Measurements from ENCODE around the gene TIGD3.

Gene TIGD3

DNA sequence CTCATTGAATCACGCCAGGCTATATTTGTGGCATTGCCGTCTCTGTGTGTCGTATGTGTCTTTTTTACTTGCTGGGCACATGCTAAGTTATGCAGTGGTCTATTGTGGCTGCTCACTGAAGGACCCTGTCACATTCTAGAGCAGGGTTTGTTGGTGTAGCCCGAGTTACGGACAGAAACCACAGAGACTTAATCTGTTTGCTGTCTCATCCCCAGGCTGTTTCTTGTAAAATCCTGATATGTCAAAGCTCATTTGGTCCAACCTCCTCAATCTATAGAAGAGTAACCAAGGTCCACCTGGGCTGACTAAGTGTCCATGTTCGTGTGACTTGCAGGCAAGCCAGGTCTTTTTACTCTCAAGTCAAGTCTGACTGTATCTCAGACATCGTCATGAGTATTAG, 15.9 kb upstream of the TIGD3 start:
- TF ChIP-seq POLR2AphosphoS5 (IDR thresholded peaks at IDR 0.05; ENCODE audit: low read depth, low read length) (no peak), TAF1 (IDR thresholded peaks at IDR 0.05; ENCODE audit: borderline replicate concordance, insufficient read depth, low read length) (no peak), FOXP2 (optimal IDR thresholded peaks at IDR 0.05; ENCODE audit: borderline replicate concordance, extremely low read depth, extremely low read length, insufficient read depth) (no peak), REST (IDR thresholded peaks at IDR 0.05; ENCODE audit: insufficient read depth in 1 of 2, low read depth in 2 of 2, low read length in 2 of 2) (no peak), SIN3A (IDR thresholded peaks at IDR 0.05; ENCODE audit: borderline replicate concordance, insufficient read depth, low read length) (no peak)

GRCh38 chr11:65340226-65340625, 14.3 kb upstream of the TIGD3 start:
- TF ChIP-seq REST (IDR thresholded peaks at IDR 0.05; ENCODE audit: insufficient read depth in 1 of 2, low read depth in 2 of 2, low read length in 2 of 2) (no peak), FOXP2 (optimal IDR thresholded peaks at IDR 0.05; ENCODE audit: borderline replicate concordance, extremely low read depth, extremely low read length, insufficient read depth) (no peak), TAF1 (IDR thresholded peaks at IDR 0.05; ENCODE audit: borderline replicate concordance, insufficient read depth, low read length) (no peak), POLR2AphosphoS5 (IDR thresholded peaks at IDR 0.05; ENCODE audit: low read depth, low read length) (no peak), SIN3A (IDR thresholded peaks at IDR 0.05; ENCODE audit: borderline replicate concordance, insufficient read depth, low read length) (no peak)

DNA sequence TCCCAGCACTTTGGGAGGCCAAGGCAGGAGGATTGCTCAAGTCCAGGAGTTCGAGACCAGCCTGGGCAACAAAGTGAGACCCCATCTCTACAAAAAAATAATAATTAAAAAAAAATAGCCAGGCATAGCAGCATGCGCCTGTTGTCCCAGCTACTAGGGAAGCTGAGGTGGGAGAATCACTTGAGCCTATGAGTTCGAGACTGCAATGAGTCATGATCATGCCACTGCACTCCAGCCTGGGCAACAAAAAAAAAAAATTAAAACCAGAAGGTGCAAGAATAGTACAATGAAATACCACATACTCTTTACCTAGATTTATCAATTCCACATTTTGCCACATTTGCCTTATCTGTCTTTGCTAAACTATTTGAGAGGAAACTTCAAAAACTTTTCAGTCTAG, 12.7 kb upstream of the TIGD3 start:
- TF ChIP-seq POLR2AphosphoS5 (IDR thresholded peaks at IDR 0.05; ENCODE audit: low read depth, low read length) (no peak), FOXP2 (optimal IDR thresholded peaks at IDR 0.05; ENCODE audit: borderline replicate concordance, extremely low read depth, extremely low read length, insufficient read depth) (no peak), REST (IDR thresholded peaks at IDR 0.05; ENCODE audit: insufficient read depth in 1 of 2, low read depth in 2 of 2, low read length in 2 of 2) (no peak), SIN3A (IDR thresholded peaks at IDR 0.05; ENCODE audit: borderline replicate concordance, insufficient read depth, low read length) (no peak), TAF1 (IDR thresholded peaks at IDR 0.05; ENCODE audit: borderline replicate concordance, insufficient read depth, low read length) (no peak)

DNA sequence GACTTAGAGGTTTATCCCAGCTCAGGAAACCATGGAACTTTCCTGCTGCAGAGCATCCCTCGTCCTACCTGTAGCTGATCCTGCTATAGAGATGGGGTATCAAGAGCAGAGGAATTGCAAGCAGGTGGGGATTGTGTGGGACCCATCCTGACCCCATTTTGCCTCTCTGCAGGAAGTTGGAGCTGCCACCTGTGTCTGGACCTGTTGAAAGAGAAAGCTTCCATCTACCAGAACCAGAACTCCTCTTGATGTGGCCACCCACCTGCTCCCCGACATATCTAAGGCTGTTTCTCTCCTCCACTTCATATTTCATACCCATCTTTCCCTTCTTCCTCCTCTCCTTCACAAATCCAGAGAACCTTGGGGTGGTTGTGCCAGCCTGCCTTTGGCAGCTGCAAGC, 3.0 kb upstream of the TIGD3 start:
- TF ChIP-seq FOXP2 (optimal IDR thresholded peaks at IDR 0.05; ENCODE audit: borderline replicate concordance, extremely low read depth, extremely low read length, insufficient read depth) (no peak), TAF1 (IDR thresholded peaks at IDR 0.05; ENCODE audit: borderline replicate concordance, insufficient read depth, low read length) (no peak), SIN3A (IDR thresholded peaks at IDR 0.05; ENCODE audit: borderline replicate concordance, insufficient read depth, low read length) (no peak), REST (IDR thresholded peaks at IDR 0.05; ENCODE audit: insufficient read depth in 1 of 2, low read depth in 2 of 2, low read length in 2 of 2) (no peak), POLR2AphosphoS5 (IDR thresholded peaks at IDR 0.05; ENCODE audit: low read depth, low read length) (no peak)

GRCh38 chr11:65352783-65353182, 1.8 kb upstream of the TIGD3 start:
- no peak for TF ChIP-seq POLR2AphosphoS5 (IDR thresholded peaks at IDR 0.05; ENCODE audit: low read depth, low read length)
- no peak for TF ChIP-seq REST (IDR thresholded peaks at IDR 0.05; ENCODE audit: insufficient read depth in 1 of 2, low read depth in 2 of 2, low read length in 2 of 2)
- TF ChIP-seq TAF1 (IDR thresholded peaks at IDR 0.05; ENCODE audit: borderline replicate concordance, insufficient read depth, low read length), result no peak

Data from PFSK-1 (cell line).